Activated CD4-positive, alpha-beta memory T cell treated with anti-CD3 and anti-CD28 coated beads for 36 hours (primary cell): ENCODE results near the gene DCLK3. TPM values are rescaled to one million over a fixed set of nuclear protein-coding genes. Genes with fewer than 3 reads are reported as not detected.

Source experiments
- CTCF ChIA-PET: fragments of 350-600 bp; sonication (Branson Sonifier 250); formaldehyde crosslinking; loops from one replicate; lab custom pipeline; 2021; ENCODE audit warnings: antibody characterized with exemption, inconsistent platforms; lab: Charles Lee
- POLR2A ChIA-PET: fragments of 350-600 bp; sonication (Branson Sonifier 250); formaldehyde crosslinking; loops from one replicate; lab custom pipeline; 2021; ENCODE audit warnings: antibody characterized with exemption; lab: Charles Lee
- DNase-seq: peaks from one replicate; pipeline ENCODE4 v3.0.0-alpha.2; 2020
- H3K27ac Mint-ChIP-seq: one replicate; pipeline ENCODE4 v1.8.0; 2021; ENCODE audit warnings: mixed read lengths
- H3K27me3 Mint-ChIP-seq: one replicate; pipeline ENCODE4 v1.8.0; 2021; ENCODE audit warnings: mixed read lengths
- H3K36me3 Mint-ChIP-seq: one replicate; pipeline ENCODE4 v1.8.0; 2021; ENCODE audit warnings: mixed read lengths
- H3K4me1 Mint-ChIP-seq: one replicate; pipeline ENCODE4 v1.8.0; 2021; ENCODE audit warnings: low read depth, mixed read lengths
- H3K4me3 Mint-ChIP-seq: one replicate; pipeline ENCODE4 v1.8.0; 2021; ENCODE audit warnings: mild to moderate bottlenecking, mixed read lengths
- H3K9me3 Mint-ChIP-seq: one replicate; pipeline ENCODE4 v1.8.0; 2021; ENCODE audit warnings: mixed read lengths
- intact Hi-C: fragments of 100-400 bp; cut with micrococcal nuclease; formaldehyde crosslinking; loops from one replicate; pipeline ENCODE4 v1.15.1; 2023
- total RNA-seq, 2 experiments: library from RNA; stranded (reverse); gene quantifications; one replicate each; pipeline ENCODE4 v1.2.3, GENCODE V29; 2021

The DCLK3 gene
- total RNA-seq, 2 experiments from 2014 or later = not detected

DNA sequence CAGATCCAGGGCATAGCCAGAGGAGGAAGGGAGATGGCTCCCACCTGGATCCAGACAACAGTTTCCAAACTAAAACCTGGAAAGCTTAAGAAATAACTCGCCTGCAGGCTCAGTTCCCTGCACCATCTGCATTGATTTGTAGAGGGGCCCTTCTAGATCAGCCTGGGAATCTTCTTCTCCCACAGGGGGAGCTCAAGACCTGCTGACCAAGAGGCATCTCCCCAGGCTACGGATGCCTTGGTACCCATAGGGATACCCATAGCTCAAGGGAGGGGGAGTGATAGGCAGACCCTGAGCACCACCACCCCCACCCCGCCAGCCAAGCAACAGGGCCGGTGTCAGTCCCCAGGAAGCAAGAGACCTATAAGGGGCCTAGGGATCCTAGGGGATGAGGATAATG lies 28.0 kb upstream of the DCLK3 start:
- Mint-ChIP-seq H3K36me3 (no peaks in the 10 kb centered on the region), H3K27ac (no peak overlapping the region), H3K4me3 (no peak overlapping the region), H3K27me3 (no peaks in the 10 kb centered on the region), H3K4me1 (no peaks in the 10 kb centered on the region), H3K9me3 (no peaks in the 10 kb centered on the region)
- intact Hi-C loops = loop anchor here (1.0 to 2.0 kb wide), 2 partner anchors 50 to 77 kb away; no protein-coding TSS in a partner anchor
- peak; percentile 33 for DNase-seq
- ChIA-PET POLR2A (no interaction called here), CTCF (interaction anchor here (1.1 to 5.1 kb wide), 4 partner anchors 68 to 166 kb away, joined by 3 to 23 read pairs (median 7); no protein-coding TSS in a partner anchor)

DNA sequence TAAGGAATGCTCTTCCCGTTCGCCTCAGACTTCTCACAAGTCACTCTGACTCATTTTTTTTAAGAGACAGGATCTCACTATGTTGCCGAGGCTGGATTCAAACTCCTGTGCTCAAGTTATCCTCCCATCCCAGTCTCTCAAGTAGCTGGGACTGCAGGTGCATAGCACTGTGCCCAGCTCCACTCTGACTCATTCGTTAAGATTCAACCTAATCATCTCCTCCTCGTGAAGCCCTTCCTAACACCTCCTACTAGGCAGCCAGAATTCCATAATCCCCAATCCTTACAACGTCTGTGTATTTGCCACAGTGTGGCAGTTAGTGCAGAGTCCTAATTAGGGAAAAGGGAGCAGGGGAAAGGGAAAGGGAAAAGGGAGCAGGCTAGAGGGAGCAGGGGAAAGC lies 26.4 kb upstream of the DCLK3 start:
- H3K4me1 Mint-ChIP-seq = no peaks in the 10 kb centered on the region
- no peaks in the 10 kb centered on the region for H3K27me3 Mint-ChIP-seq
- no peak overlapping the region for H3K27ac Mint-ChIP-seq
- intact Hi-C loops = no loop called here
- H3K9me3 Mint-ChIP-seq = no peaks in the 10 kb centered on the region
- ChIA-PET POLR2A (no interaction called here), CTCF (interaction anchor here (0.7 to 5.1 kb wide), 3 partner anchors 25 to 1216 kb away, joined by 3 to 23 read pairs (median 3); no protein-coding TSS in a partner anchor)
- no peaks in the 10 kb centered on the region for H3K36me3 Mint-ChIP-seq
- DNase-seq = no peak
- H3K4me3 Mint-ChIP-seq = no peak overlapping the region

GRCh38 chr3:36786921-36787890 lies 22.9 kb upstream of the DCLK3 start:
- DNase-seq = no peak
- CTCF ChIA-PET = no interaction called here
- H3K27ac Mint-ChIP-seq = no peak overlapping the region
- no peak overlapping the region for H3K4me3 Mint-ChIP-seq
- intact Hi-C loops = no loop called here
- no peaks in the 10 kb centered on the region for H3K36me3 Mint-ChIP-seq
- H3K9me3 Mint-ChIP-seq = no peaks in the 10 kb centered on the region
- POLR2A ChIA-PET = no interaction called here
- H3K4me1 Mint-ChIP-seq = no peaks in the 10 kb centered on the region
- peaks cover 10% of the 10 kb centered on the region for H3K27me3 Mint-ChIP-seq

DNA sequence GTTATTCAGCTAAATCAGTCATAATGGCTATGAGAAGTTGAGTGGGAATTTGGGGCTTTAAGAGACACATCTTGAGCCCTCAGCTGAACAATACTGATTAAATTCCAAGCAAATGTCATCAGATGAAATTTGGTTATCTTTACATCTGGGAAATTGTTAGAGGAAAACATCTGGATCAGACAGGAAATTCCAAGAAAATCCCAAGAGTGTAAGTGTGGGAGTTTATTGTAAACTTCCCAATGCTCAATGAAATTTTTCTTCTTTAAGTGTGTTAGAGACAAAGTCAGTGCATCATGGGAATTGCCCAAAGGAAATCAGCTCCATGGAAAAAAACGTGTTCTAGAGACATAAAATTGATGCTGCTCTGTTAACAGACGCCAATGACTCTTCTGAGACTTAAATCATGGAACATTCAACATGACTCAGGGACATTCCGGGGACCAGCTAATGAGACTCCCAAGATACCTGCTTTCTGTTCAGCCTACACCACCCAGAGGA lies 19.8 kb upstream of the DCLK3 start:
- intact Hi-C loops = no loop called here
- no peak overlapping the region for H3K27ac Mint-ChIP-seq
- no peak for DNase-seq
- ChIA-PET POLR2A (no interaction called here), CTCF (no interaction called here)
- H3K4me3 Mint-ChIP-seq = no peak overlapping the region
- no peaks in the 10 kb centered on the region for H3K9me3 Mint-ChIP-seq
- no peaks in the 10 kb centered on the region for H3K36me3 Mint-ChIP-seq
- peaks cover 14% of the 10 kb centered on the region for H3K27me3 Mint-ChIP-seq
- H3K4me1 Mint-ChIP-seq = no peaks in the 10 kb centered on the region

DNA sequence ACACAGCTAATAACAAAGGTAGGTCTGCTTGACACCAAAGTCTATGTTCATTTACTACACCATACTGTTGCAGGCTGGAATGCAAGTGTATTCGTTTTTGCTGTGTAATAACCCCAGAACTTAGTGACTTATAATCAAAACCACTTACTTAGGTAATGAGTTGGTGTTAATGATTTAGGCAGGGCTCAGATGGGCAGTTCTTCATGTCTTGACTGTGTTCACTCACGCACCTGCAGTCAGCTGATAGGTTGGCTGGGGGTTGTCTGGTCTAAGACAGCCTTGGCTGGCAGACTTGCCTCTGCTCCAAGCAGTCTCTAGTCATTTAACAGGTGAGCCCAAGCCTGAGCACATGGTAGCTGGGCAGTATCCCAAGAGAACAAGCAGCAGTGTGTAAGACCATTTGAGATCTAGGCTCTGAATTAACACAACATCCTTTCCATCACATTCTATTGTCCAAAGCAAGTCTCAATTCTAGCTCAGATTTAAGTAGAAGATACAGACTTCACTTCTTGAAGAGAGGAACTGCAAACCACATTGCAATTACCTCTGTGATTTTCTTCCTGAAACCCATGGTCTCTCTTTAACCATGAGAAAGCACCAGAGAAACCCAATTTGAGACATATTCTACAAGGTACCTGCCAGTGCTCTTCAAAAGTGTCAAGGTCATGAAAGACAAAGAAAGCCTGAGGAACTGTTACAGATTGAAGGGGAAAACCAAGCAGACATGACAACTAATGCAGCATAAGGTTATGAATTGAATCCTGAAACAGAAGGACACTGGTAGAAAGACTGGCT lies 13.3 kb upstream of the DCLK3 start:
- Mint-ChIP-seq H3K4me3 (no peak overlapping the region), H3K4me1 (no peaks in the 10 kb centered on the region), H3K9me3 (no peaks in the 10 kb centered on the region), H3K27ac (no peak overlapping the region), H3K36me3 (no peaks in the 10 kb centered on the region), H3K27me3 (peaks cover 8% of the 10 kb centered on the region)
- no peak for DNase-seq
- ChIA-PET CTCF (no interaction called here), POLR2A (no interaction called here)
- intact Hi-C loops = no loop called here

- DNase-seq = no peak
- ChIA-PET POLR2A (no interaction called here), CTCF (interaction anchor here (1.5 kb wide), 1 partner anchor 182 kb away, joined by 3 read pairs; no protein-coding TSS in a partner anchor)
- intact Hi-C loops = no loop called here
- Mint-ChIP-seq H3K4me3 (no peak overlapping the region), H3K27ac (no peak overlapping the region), H3K36me3 (no peaks in the 10 kb centered on the region), H3K27me3 (peaks cover 1% of the 10 kb centered on the region), H3K4me1 (no peaks in the 10 kb centered on the region), H3K9me3 (no peaks in the 10 kb centered on the region)
Measured at GRCh38 chr3:36776436-36776835, 12.1 kb upstream of the DCLK3 start.

DNA sequence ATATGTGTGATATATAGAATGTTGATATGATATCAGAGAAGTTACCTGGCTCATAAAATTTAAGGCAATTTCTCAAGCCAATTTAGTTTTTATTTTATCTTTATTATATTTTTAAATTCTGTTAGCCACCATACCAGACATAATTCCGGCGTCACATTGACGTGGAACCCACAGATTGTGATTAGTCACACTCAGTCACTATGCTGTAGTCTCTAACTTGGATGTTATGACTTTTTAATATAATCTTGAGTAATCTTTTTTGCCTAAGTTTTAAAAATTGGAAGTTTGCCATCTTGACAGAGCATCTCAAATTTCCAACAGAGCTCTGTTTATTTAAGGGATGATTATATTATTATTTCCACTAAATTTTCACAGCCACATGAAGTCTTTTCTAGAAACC lies 9.7 kb upstream of the DCLK3 start:
- POLR2A ChIA-PET = no interaction called here
- no peaks in the 10 kb centered on the region for H3K36me3 Mint-ChIP-seq
- intact Hi-C loops = no loop called here

DNA sequence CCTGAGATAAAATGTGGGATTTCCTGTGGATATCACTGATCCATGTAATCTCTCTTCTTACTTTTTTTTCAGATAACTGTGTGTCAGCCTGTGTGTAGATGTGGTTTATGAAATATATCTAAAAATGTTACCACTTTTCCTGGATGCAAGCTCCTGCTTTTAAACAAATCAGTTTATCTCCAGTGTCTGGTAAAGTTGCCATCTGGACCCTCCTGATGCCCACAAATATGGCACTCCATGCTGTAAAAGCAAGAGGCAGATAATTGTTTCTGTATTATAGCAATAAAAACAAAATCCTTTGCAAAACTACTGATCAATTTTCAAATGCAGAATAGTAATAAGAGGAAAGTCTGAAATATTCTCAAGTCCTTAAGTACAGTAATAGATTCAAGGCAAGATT lies 7.6 kb upstream of the DCLK3 start:
- no peak overlapping the region for H3K27ac Mint-ChIP-seq
- H3K36me3 Mint-ChIP-seq = no peaks in the 10 kb centered on the region
- ChIA-PET CTCF (interaction anchor here (1.7 kb wide), 1 partner anchor 8 kb away, joined by 4 read pairs; no protein-coding TSS in a partner anchor), POLR2A (no interaction called here)
- H3K27me3 Mint-ChIP-seq = peaks cover 17% of the 10 kb centered on the region
- intact Hi-C loops = no loop called here
- no peaks in the 10 kb centered on the region for H3K9me3 Mint-ChIP-seq
- H3K4me3 Mint-ChIP-seq = no peak overlapping the region
- no peak for DNase-seq
- H3K4me1 Mint-ChIP-seq = no peaks in the 10 kb centered on the region

More for the DNA sequence above, 9.7 kb upstream of the DCLK3 start:
- Mint-ChIP-seq H3K27me3 (peaks cover 4% of the 10 kb centered on the region), H3K4me3 (no peak overlapping the region), H3K9me3 (no peaks in the 10 kb centered on the region), H3K4me1 (no peaks in the 10 kb centered on the region), H3K27ac (no peak overlapping the region)
- DNase-seq = no peak
- CTCF ChIA-PET = no interaction called here

DNA sequence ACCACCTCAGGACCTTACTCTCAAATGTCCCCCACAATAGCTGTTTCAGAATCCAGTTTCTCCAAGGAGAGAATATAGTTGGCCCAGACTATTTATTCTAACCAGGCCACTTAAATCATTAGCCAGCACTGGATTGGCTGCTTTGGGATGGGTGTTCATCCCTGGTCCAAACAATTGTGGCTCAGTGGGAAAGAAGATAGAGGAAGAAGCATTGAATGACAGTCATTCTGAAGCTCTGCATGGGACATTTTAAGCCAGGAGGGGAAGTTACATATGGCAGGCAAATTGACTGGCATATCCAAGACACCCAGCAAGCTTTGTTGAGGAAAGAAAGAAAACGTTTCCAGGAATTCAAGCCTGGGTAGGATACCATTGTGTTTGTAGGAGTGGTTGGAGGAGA lies 5.6 kb upstream of the DCLK3 start:
- POLR2A ChIA-PET = no interaction called here
- H3K9me3 Mint-ChIP-seq = no peaks in the 10 kb centered on the region
- CTCF ChIA-PET = no interaction called here
- intact Hi-C loops = no loop called here
- H3K4me1 Mint-ChIP-seq = no peaks in the 10 kb centered on the region
- H3K27ac Mint-ChIP-seq = no peak overlapping the region
- DNase-seq = no peak
- H3K27me3 Mint-ChIP-seq = peaks cover 24% of the 10 kb centered on the region
- no peak overlapping the region for H3K4me3 Mint-ChIP-seq
- no peaks in the 10 kb centered on the region for H3K36me3 Mint-ChIP-seq

DNA sequence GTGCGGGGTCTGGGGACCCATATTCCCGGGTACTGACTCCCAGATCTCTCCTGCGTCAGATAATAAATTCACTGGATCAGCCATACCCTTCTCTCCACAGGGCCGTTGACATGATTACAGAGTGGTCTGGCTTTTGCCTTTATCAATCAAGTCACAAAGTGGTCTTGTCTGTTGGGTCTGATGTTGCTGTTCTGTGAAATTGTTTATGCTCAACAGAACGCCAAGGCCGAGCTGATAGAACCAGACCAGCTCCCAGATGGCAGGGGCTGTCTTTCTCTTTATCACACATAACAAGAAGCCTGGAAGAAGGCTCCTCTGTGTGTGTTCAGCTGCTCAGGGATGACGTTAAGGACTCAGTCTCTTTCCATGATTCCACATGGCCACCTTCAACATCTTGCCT lies 751 bp upstream of the DCLK3 start:
- Mint-ChIP-seq H3K27me3 (peaks cover 53% of the 10 kb centered on the region), H3K9me3 (no peaks in the 10 kb centered on the region), H3K27ac (no peak overlapping the region), H3K4me1 (peaks cover 3% of the 10 kb centered on the region), H3K4me3 (no peak overlapping the region), H3K36me3 (no peaks in the 10 kb centered on the region)
- ChIA-PET POLR2A (no interaction called here), CTCF (no interaction called here)
- no peak for DNase-seq
- intact Hi-C loops = no loop called here

GRCh38 chr3:36764704-36765038 lies 318 bp upstream of the DCLK3 start:
- intact Hi-C loops = no loop called here
- ChIA-PET CTCF (no interaction called here), POLR2A (no interaction called here)
- H3K4me1 Mint-ChIP-seq = peaks cover 3% of the 10 kb centered on the region
- no peaks in the 10 kb centered on the region for H3K36me3 Mint-ChIP-seq
- H3K9me3 Mint-ChIP-seq = no peaks in the 10 kb centered on the region
- peak overlapping the region; percentile 57 for H3K4me3 Mint-ChIP-seq
- no peak for DNase-seq
- no peak overlapping the region for H3K27ac Mint-ChIP-seq
- peaks cover 55% of the 10 kb centered on the region for H3K27me3 Mint-ChIP-seq
